ENCODE results near the gene ATP2B1. TPM values are rescaled to one million over a fixed set of nuclear protein-coding genes. Genes with fewer than 3 reads are reported as not detected.

The ATP2B1 gene
- polyA plus RNA-seq, 3 donors from 2014 or later: 15.6 to 29.5 (median 17.8) TPM

- H3K4me1 Mint-ChIP-seq: peaks cover 21 to 24% of the 10 kb centered on the region in 2 donors
- H3K9me3 Mint-ChIP-seq: peaks cover 0 to 1% (median 0%) of the 10 kb centered on the region in 6 donors
- DNase-seq: no peak
- no peak overlapping the region for H3K4me3 Mint-ChIP-seq
- H3K36me3 Mint-ChIP-seq: peaks cover 15 to 36% (median 23%) of the 10 kb centered on the region in 3 donors
- H3K27ac Mint-ChIP-seq: no peak overlapping the region
- peaks cover 0 to 2% (median 2%) of the 10 kb centered on the region in 3 donors for H3K27me3 Mint-ChIP-seq (ENCODE audit: low read depth in 3 of 3)
These were observed 87.1 kb downstream of the ATP2B1 start for GRCh38 chr12:89621521-89621920.

- Mint-ChIP-seq H3K27me3 (ENCODE audit: low read depth in 3 of 3) (peaks cover 0 to 2% (median 2%) of the 10 kb centered on the region in 3 donors), H3K27ac (peak overlapping the region in 2 of 6 donors; percentile 23 to 33), H3K9me3 (peaks cover 0 to 1% (median 0%) of the 10 kb centered on the region in 6 donors), H3K4me3 (peak overlapping the region in 1 of 5 donors; percentile 11), H3K4me1 (peaks cover 21 to 24% of the 10 kb centered on the region in 2 donors), H3K36me3 (peaks cover 17 to 39% (median 17%) of the 10 kb centered on the region in 3 donors)
- DNase-seq: no peak
These were observed 88.9 kb downstream of the ATP2B1 start for GRCh38 chr12:89619764-89620163.

- H3K4me3 Mint-ChIP-seq: peak overlapping the region; percentile 5 to 49 (median 21)
- H3K36me3 Mint-ChIP-seq: peaks cover 12 to 44% (median 30%) of the 10 kb centered on the region in 3 donors
- peaks cover 0 to 1% (median 0%) of the 10 kb centered on the region in 6 donors for H3K9me3 Mint-ChIP-seq
- H3K27ac Mint-ChIP-seq: peak overlapping the region; percentile 16 to 58 (median 42)
- DNase-seq: peak; percentile 3 to 23 (median 10)
- H3K27me3 Mint-ChIP-seq (ENCODE audit: low read depth in 3 of 3): peaks cover 0 to 2% (median under 1%) of the 10 kb centered on the region in 3 donors
- H3K4me1 Mint-ChIP-seq: peaks cover 20 to 24% of the 10 kb centered on the region in 2 donors
These were observed 90.3 kb downstream of the ATP2B1 start for GRCh38 chr12:89618113-89618862.

GRCh38 chr12:89610366-89610765 lies 98.3 kb downstream of the ATP2B1 start:
- Mint-ChIP-seq H3K27ac (peak overlapping the region in 1 of 6 donors; percentile 38), H3K4me1 (no peaks in the 10 kb centered on the region), H3K36me3 (peaks cover 19 to 56% (median 43%) of the 10 kb centered on the region in 3 donors), H3K27me3 (ENCODE audit: low read depth in 3 of 3) (no peaks in the 10 kb centered on the region), H3K4me3 (no peak overlapping the region), H3K9me3 (no peaks in the 10 kb centered on the region)
- DNase-seq: no peak

GRCh38 chr12:89603678-89604077 lies 105.0 kb downstream of the ATP2B1 start:
- no peaks in the 10 kb centered on the region for H3K9me3 Mint-ChIP-seq
- no peaks in the 10 kb centered on the region for H3K4me1 Mint-ChIP-seq
- H3K4me3 Mint-ChIP-seq: no peak overlapping the region
- H3K27me3 Mint-ChIP-seq (ENCODE audit: low read depth in 3 of 3): no peaks in the 10 kb centered on the region
- H3K27ac Mint-ChIP-seq: no peak overlapping the region
- no peak for DNase-seq
- peaks cover 20 to 54% (median 43%) of the 10 kb centered on the region in 3 donors for H3K36me3 Mint-ChIP-seq

- Mint-ChIP-seq H3K36me3 (peaks cover 25 to 45% (median 31%) of the 10 kb centered on the region in 3 donors), H3K9me3 (no peaks in the 10 kb centered on the region), H3K27ac (no peak overlapping the region), H3K4me1 (peaks cover 4 to 13% of the 10 kb centered on the region in 2 donors), H3K27me3 (ENCODE audit: low read depth in 3 of 3) (peaks cover 0 to 3% (median 2%) of the 10 kb centered on the region in 3 donors), H3K4me3 (no peak overlapping the region)
- DNase-seq: no peak
These were observed 110.9 kb downstream of the ATP2B1 start for GRCh38 chr12:89597770-89598169.

- H3K27ac Mint-ChIP-seq: peak overlapping the region in 1 of 6 donors; percentile 59
- no peak overlapping the region for H3K4me3 Mint-ChIP-seq
- peaks cover 23 to 47% (median 32%) of the 10 kb centered on the region in 3 donors for H3K36me3 Mint-ChIP-seq
- H3K27me3 Mint-ChIP-seq (ENCODE audit: low read depth in 3 of 3): peaks cover 0 to 3% (median 2%) of the 10 kb centered on the region in 3 donors
- no peak for DNase-seq
- H3K9me3 Mint-ChIP-seq: no peaks in the 10 kb centered on the region
- H3K4me1 Mint-ChIP-seq: peaks cover 4 to 13% of the 10 kb centered on the region in 2 donors
These were observed 111.4 kb downstream of the ATP2B1 start for GRCh38 chr12:89597210-89597609.

GRCh38 chr12:89593873-89594272 lies 114.8 kb downstream of the ATP2B1 start:
- DNase-seq: no peak
- H3K4me3 Mint-ChIP-seq: no peak overlapping the region
- peaks cover 4 to 13% of the 10 kb centered on the region in 2 donors for H3K4me1 Mint-ChIP-seq
- peaks cover 0 to 3% (median 2%) of the 10 kb centered on the region in 3 donors for H3K27me3 Mint-ChIP-seq (ENCODE audit: low read depth in 3 of 3)
- H3K27ac Mint-ChIP-seq: no peak overlapping the region
- peaks cover 36 to 53% (median 43%) of the 10 kb centered on the region in 3 donors for H3K36me3 Mint-ChIP-seq
- H3K9me3 Mint-ChIP-seq: no peaks in the 10 kb centered on the region

- no peaks in the 10 kb centered on the region for H3K9me3 Mint-ChIP-seq
- H3K27ac Mint-ChIP-seq: no peak overlapping the region
- peaks cover 31 to 49% (median 44%) of the 10 kb centered on the region in 3 donors for H3K36me3 Mint-ChIP-seq
- H3K4me1 Mint-ChIP-seq: peaks cover 2 to 8% of the 10 kb centered on the region in 2 donors
- peaks cover 0 to 3% (median 2%) of the 10 kb centered on the region in 3 donors for H3K27me3 Mint-ChIP-seq (ENCODE audit: low read depth in 3 of 3)
- DNase-seq: no peak
- no peak overlapping the region for H3K4me3 Mint-ChIP-seq
These were observed 115.4 kb downstream of the ATP2B1 start for GRCh38 chr12:89593233-89593632.

- Mint-ChIP-seq H3K27me3 (ENCODE audit: low read depth in 3 of 3) (peaks cover 0 to 2% (median 0%) of the 10 kb centered on the region in 3 donors), H3K4me1 (no peaks in the 10 kb centered on the region), H3K27ac (no peak overlapping the region), H3K36me3 (peaks cover 33 to 45% (median 43%) of the 10 kb centered on the region in 3 donors), H3K9me3 (no peaks in the 10 kb centered on the region), H3K4me3 (no peak overlapping the region)
- DNase-seq: no peak
These were observed 118.9 kb downstream of the ATP2B1 start for GRCh38 chr12:89589753-89590152.

GRCh38 chr12:89578499-89578898 lies 130.1 kb downstream of the ATP2B1 start:
- Mint-ChIP-seq H3K9me3 (no peaks in the 10 kb centered on the region), H3K4me3 (no peak overlapping the region), H3K27me3 (ENCODE audit: low read depth in 3 of 3) (peaks cover 0 to 3% (median 0%) of the 10 kb centered on the region in 3 donors), H3K27ac (no peak overlapping the region), H3K4me1 (peaks cover 0 to 5% of the 10 kb centered on the region in 2 donors), H3K36me3 (no peaks in the 10 kb centered on the region)
- DNase-seq: no peak

GRCh38 chr12:89576572-89577220 lies 131.9 kb downstream of the ATP2B1 start:
- Mint-ChIP-seq H3K4me3 (no peak overlapping the region), H3K36me3 (no peaks in the 10 kb centered on the region), H3K4me1 (no peaks in the 10 kb centered on the region), H3K27me3 (ENCODE audit: low read depth in 3 of 3) (peaks cover 0 to 2% (median 0%) of the 10 kb centered on the region in 3 donors), H3K27ac (no peak overlapping the region), H3K9me3 (no peaks in the 10 kb centered on the region)
- DNase-seq: no peak

- no peaks in the 10 kb centered on the region for H3K9me3 Mint-ChIP-seq
- DNase-seq: no peak
- no peaks in the 10 kb centered on the region for H3K4me1 Mint-ChIP-seq
- no peak overlapping the region for H3K27ac Mint-ChIP-seq
- H3K27me3 Mint-ChIP-seq (ENCODE audit: low read depth in 3 of 3): peaks cover 0 to 2% (median 0%) of the 10 kb centered on the region in 3 donors
- peaks cover 0 to 4% (median 0%) of the 10 kb centered on the region in 3 donors for H3K36me3 Mint-ChIP-seq
- H3K4me3 Mint-ChIP-seq: no peak overlapping the region
These were observed 133.3 kb downstream of the ATP2B1 start for GRCh38 chr12:89575374-89575773.

GRCh38 chr12:89574736-89575208 lies 133.9 kb downstream of the ATP2B1 start:
- DNase-seq: no peak
- Mint-ChIP-seq H3K27me3 (ENCODE audit: low read depth in 3 of 3) (peaks cover 0 to 2% (median 0%) of the 10 kb centered on the region in 3 donors), H3K4me3 (no peak overlapping the region), H3K9me3 (no peaks in the 10 kb centered on the region), H3K36me3 (peaks cover 0 to 4% (median 0%) of the 10 kb centered on the region in 3 donors), H3K27ac (no peak overlapping the region), H3K4me1 (no peaks in the 10 kb centered on the region)
